ENCODE data around the gene TRIM14. TPM values are rescaled to one million over a fixed set of nuclear protein-coding genes. Genes with fewer than 3 reads are reported as not detected.

TRIM14 gene, protein sequence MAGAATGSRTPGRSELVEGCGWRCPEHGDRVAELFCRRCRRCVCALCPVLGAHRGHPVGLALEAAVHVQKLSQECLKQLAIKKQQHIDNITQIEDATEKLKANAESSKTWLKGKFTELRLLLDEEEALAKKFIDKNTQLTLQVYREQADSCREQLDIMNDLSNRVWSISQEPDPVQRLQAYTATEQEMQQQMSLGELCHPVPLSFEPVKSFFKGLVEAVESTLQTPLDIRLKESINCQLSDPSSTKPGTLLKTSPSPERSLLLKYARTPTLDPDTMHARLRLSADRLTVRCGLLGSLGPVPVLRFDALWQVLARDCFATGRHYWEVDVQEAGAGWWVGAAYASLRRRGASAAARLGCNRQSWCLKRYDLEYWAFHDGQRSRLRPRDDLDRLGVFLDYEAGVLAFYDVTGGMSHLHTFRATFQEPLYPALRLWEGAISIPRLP
- 2.3 and 2.9 TPM in 2 replicates for total RNA-seq

DNA sequence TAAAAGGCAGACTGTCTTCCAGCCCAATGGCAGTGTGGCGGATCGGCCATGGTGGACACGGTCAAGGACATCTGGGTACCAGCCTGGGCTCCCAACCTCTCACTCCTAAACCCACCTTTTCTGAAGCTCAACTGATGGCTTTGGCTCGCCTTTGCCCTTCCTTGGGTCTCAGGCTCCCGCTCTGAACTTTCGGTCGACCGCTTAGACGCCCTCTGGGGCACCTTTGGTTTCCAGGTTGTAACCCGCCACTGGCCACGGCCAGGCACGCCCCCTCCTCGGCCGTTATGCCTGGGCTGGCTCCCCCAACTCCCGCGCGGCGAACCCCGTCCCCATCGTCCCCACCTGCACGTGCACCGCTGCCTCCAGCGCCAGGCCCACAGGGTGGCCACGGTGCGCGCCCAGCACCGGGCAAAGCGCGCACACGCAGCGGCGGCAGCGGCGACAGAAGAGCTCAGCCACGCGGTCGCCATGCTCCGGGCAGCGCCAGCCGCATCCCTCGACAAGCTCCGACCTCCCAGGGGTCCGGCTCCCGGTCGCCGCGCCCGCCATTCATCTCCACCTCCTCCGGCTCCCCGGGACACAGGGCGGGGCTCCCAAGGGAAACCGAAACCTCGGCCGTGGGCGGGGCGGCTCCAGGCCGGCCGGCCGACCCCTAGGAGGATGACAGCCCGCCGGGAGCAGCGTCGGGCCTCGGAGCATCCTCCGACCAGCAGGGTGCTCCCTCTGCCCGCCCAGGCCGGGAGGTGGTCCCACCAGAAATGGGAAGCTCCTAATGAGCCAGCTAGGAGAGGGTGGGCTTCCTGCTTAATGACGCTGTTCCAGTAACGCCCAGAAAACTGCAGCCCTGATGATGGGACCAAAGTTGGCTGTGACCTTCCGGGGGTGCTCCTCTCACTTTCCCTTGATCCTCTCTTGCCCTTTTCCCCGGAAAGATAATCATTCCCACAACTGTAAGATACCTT is at the start of gene TRIM14:
TRIM14 (minus strand) TSS at position 583 of the 962 bp plus-strand sequence; CDS start at position 549, 34 bp downstream.

DNA sequence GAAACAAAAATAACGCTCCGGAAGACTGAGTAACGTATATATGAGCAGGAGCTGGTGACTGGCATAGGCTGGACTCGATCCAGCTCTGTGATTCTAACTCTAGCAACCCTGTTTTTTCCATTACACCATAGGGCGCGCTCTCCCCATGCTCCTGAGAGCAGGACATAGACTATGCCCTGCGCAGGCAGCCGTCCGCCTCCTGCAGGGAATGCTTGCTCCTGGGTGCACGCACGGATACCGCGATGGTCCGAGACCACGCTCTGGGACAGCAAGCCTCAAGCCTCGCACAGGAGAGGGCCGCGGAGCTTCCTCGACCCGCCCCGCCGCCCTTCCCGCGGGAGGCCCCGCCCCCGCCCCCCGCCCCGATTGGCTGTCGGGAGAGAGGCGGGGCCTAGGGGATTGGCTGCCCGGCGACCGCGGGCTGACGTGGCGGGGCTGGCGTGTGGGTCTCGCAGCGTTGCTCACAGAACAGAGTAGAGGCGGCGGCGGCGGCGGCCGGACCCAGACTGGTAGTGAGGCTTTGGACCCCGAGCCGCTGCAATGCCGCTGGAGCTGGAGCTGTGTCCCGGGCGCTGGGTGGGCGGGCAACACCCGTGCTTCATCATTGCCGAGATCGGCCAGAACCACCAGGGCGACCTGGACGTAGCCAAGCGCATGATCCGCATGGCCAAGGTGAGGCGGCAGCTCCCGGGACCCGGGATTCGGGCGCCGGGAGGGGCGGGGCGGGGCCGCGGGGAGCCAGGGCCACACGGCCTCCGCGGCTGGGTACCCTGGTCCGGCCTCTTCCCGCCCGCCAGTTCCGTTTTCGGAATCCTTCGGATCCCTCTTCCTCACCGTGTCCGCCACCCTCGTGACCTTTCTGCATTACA is 62.5 kb downstream of the TRIM14 start, which contains the start of gene NANS:
NANS (plus strand) TSS at position 464 of the 869 bp plus-strand sequence; CDS start at position 541, 77 bp downstream.

Small RNA genes lying within 50 kb of the gene (small RNA-seq; reads per million reads assigned to genes)
- not detected for gene RF00017
- not detected for gene RNU6-918P

Other genes with a start within 250 kb of the TRIM14 start
- 14.5 and 15.0 TPM in 2 replicates for gene TRMO, start 196.7 kb downstream of the TRIM14 start, total RNA-seq
- gene HEMGN, start 181.1 kb downstream of the TRIM14 start, total RNA-seq: not detected in 2 replicates
- gene ANP32B, start 135.9 kb downstream of the TRIM14 start, total RNA-seq: 8.5 and 10.5 TPM in 2 replicates
- gene NANS, start 62.5 kb downstream of the TRIM14 start, total RNA-seq: 79.4 and 91.4 TPM in 2 replicates
- 0.48 and 0.65 TPM in 2 replicates for gene CORO2A, start 73.4 kb upstream of the TRIM14 start, total RNA-seq
- 6.4 and 8.5 TPM in 2 replicates for gene TBC1D2, start 136.4 kb upstream of the TRIM14 start, total RNA-seq

Measured in vein endothelial cell (primary cell).